GM19043 (cell line): ENCODE results near the gene AKR1C8.
"Not testable (repeated sequence)": the region's sequence is repeated elsewhere in the genome, so short reads cannot be mapped to it uniquely, and the experiment has no call there.

ENCODE experiments used
- ATAC-seq: cut with Tn5 transposase; IDR thresholded peaks from one replicate; pipeline ENCODE4 v1.9.1; 2021; ENCODE audit warnings: low read depth; ENCODE audit not compliant: unreplicated experiment

The AKR1C8 gene

GRCh38 chr10:5175581-5175980 lies 9.4 kb downstream of the AKR1C8 start:
- ATAC-seq = not testable (repeated sequence)

GRCh38 chr10:5168897-5169420 lies 16.0 kb downstream of the AKR1C8 start:
- no peak for ATAC-seq

DNA sequence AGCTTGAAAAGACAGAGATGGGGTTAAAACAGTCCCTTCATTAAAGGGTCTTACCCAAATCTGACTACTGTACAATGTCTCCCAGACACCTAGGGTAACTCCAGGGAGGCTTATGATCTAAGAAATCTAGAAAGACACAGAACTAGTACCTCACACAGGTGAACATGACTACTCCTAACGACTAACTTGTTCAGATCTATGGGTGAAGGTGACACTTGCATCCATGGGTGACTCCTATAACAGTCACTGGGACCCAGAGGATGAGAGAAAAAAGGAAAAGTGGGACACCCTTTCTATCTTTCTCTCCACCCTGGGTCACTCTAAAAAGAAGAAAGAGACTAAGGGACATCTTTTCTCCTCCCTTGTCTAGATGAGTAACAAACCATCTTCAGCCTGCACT lies 19.2 kb downstream of the AKR1C8 start:
- ATAC-seq = no peak

DNA sequence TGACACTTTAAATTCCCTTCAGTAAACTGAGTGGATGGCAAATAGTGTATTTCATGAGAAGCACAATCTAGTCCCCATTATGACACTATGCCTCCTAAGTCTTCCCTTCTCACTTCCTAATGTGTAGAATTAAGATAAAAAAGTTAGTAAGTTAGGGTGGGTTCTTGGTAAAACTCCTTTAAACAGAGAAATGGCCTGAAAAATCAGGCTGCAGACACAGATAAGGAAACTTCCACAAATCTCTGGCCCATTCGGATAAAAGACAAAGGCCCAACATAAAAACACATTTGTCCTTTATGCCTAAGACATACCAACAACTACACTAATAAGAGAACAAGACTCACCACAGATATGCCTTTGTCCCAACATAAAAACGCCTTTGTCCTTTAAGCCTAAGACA lies 21.5 kb downstream of the AKR1C8 start:
- no peak for ATAC-seq

DNA sequence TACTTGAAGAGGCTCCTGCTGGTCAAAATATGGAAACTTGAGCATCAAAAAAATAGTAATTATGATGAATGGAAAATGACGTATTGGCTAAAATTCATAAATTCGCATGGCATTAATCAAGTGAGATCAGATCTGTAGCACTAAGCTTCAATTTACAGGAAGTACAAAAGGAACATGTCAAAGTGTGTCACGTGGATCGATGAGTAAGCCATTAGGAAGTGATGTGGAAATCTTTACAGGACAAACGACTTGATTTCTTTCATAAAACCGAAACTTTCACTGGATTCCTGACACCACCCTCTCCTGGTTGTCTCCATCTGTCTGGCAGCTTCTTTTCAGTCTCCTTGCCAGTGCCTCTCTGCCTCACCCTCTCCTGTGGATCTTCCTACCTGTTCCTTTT lies 25.8 kb downstream of the AKR1C8 start:
- no peak for ATAC-seq

DNA sequence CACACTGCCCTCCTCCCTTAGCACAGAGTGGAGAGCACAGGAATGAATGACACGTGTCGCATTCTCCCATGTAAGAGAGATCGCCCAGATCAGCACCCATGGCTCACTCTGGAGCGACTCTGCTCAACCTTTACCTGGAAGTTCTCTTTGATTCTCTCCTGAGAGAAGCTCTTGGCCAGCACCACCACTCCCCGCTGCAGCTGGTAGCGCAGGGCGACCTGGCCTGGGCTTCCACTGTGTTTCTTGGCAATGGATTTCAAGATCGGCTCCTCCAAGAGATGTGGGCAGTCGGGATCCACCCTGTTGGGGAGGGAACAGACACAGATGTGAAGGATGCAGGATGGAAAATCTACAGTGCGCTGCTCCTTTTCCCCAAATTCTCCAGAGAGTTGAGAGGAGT lies 27.4 kb downstream of the AKR1C8 start:
- no peak for ATAC-seq

- no peak for ATAC-seq
Observed at GRCh38 chr10:5155951-5156350, 29.0 kb downstream of the AKR1C8 start.

- no peak for ATAC-seq
Observed at GRCh38 chr10:5151076-5151475, 33.9 kb downstream of the AKR1C8 start.

DNA sequence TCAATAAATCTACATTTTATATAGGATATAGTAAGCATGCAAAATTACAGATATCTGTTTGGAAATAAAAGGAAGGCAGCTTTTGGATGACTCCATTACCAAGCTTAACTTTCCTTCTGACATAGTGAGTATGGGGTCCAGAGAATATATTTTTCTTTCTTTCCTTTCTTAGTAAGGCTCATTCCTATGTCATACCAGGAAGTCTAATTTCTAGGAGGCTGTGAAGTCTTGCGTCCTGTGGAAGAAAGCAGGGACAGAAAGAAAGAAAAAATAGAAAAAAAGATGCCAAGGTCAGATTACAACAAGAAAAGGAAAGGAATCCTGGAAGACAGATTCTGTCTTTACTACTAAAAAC lies 36.3 kb downstream of the AKR1C8 start:
- ATAC-seq = no peak

GRCh38 chr10:5147981-5148677 lies 36.8 kb downstream of the AKR1C8 start:
- ATAC-seq = no peak

GRCh38 chr10:5147255-5147980 lies 37.5 kb downstream of the AKR1C8 start:
- no peak for ATAC-seq

DNA sequence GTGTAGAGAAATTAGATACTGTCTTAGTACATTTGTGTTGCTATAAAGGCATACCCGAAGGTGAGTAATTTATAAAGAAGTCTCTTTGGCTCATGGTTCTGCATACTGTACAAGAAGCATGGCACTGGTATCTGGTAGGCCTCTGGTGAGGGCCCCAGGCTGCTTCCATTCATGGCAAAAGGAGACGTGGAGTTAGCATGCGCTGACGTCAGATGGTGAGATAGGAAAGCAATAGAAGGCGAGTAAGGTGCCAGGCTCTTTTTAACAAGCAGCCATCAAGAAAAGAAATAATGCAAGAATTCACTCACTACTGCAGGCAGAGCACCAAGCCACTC lies 38.1 kb downstream of the AKR1C8 start:
- ATAC-seq = no peak

DNA sequence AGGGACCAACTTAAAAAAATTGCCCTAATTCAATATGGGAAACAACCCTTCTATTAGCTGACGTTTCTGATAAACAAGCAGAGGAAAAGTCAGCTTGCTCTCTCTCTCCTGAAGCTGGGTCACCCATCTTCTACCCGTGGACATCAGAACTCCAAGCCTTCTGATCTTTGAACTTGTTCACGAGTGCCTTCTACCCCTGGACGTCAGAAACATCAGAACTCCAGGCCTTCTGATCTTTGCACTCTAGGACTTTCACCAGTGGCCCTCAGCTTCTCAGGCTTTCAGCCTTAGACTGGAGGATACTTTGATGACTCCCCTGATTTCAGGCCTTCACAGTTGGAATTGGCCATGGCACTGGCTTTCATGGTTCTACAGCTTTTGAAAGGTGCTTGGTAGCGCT lies 41.8 kb downstream of the AKR1C8 start:
- no peak for ATAC-seq

- ATAC-seq = no peak
Observed at GRCh38 chr10:5142199-5142598, 42.8 kb downstream of the AKR1C8 start.

DNA sequence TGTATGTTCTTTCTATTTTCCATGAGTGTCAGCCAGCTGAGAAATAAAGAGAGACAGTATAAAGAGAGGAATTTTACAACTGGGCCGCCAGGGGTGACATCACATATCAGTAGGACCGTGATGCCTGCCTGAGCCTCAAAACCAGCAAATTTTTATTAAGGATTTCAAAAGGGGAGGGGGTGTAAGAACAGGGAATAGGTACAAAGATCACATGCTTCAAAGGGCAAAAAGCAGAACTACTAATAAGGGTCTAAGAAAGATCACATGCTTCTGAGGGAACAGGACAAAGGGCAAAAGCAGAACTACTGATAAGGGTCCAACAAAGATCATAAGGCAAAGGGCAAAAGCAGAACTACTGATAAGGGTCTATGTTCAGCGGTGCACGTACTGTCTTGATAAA lies 47.3 kb downstream of the AKR1C8 start:
- not testable (repeated sequence) for ATAC-seq

DNA sequence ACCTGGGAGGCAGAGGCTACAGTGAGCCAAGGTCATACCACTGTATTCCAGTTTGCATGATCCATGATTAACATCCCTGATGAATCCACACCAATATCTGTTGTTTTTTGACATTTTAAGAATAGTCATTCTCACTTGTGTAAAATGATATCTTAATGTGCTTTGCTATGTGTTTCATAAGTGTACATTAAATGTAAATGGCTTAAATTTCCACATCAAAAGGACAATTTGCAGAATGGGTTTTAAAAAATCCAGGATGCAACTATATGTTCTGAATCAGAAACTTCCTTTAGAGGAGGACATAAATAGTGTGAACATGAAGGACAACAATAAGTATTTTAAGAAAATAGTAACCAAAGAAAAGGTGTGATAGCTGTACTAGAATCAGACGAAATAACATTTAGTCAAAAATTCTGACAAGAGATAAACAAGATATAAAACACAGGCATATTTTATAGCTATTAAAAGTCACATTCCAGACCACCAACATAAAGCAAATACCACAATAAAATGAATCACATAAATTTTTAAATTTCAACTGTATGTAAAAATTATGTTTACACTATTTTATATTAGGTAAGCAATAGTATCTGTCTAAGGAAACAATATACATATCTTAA lies 48.4 kb downstream of the AKR1C8 start:
- ATAC-seq = no peak

DNA sequence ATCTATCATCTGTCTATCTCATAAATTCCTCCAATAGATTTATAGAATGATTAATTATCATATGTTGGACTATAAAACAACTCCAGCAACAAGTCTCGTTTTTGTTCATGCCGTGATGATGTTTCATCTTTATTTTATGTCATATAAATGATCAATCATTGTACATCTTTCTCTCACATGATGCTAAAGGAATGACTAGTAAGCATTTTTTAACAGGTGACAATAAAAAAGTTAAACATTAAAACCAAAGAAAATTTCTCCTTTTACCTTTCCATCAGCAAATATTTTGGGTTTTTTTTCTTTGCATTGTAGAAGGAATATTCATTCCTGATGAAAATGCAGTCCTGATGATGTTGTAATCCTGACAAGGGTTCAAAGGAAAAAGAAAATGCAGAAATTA lies 49.4 kb downstream of the AKR1C8 start:
- no peak for ATAC-seq

- ATAC-seq = no peak
Observed at GRCh38 chr10:5125315-5126044, 59.5 kb downstream of the AKR1C8 start.

DNA sequence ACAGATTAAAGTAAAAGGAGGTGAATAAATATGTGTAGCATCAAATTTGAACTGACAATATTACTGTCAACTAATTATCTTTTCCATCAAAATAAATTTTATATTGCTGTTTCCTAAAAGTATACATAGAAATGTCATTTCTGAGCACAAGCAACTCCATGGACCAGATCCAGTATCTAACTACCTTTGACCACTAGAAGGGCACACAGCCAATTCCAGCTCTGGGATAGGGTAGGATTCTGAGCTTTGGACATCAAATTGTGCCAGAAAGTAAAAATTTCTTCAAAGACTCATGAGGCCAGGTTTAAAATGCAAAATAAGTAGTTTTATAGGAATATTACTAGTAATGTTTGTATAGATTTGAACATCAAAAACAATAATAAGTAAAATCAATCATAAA lies 61.1 kb downstream of the AKR1C8 start:
- ATAC-seq = no peak

- not testable (repeated sequence) for ATAC-seq
Observed at GRCh38 chr10:5119997-5120396, 65.0 kb downstream of the AKR1C8 start.

- ATAC-seq = no peak
Observed at GRCh38 chr10:5117026-5117425, 67.9 kb downstream of the AKR1C8 start.
